Body of pancreas (tissue), 4 donors: Measurements from ENCODE around the gene TRPM5. TPM values are rescaled to one million over a fixed set of nuclear protein-coding genes. Genes with fewer than 3 reads are reported as not detected.

Source experiments
- ATAC-seq: fragments of 150-250 bp; one replicate; pipeline ENCODE4 v1.9.1; 2016
- DNase-seq, 4 donors: peaks; one replicate each; pipeline ENCODE4 v3.0.0-alpha.2; 2019
- H3K27ac ChIP-seq, 4 donors: fragments of 200-600 bp; sonication (generic); 1 replicate in 3 of 4; 2 replicates in 1 of 4; pipeline versions ENCODE4 v1.5.1 to v1.6.1; 2016 to 2019; ENCODE audit warnings: mild to moderate bottlenecking in 1 of 4, mixed read lengths in 1 of 4, moderate library complexity in 1 of 4
- H3K27me3 ChIP-seq, 2 donors: fragments of 200-600 bp; sonication (generic); one replicate each; pipeline ENCODE4 v1.6.0; 2016; ENCODE audit warnings: mild to moderate bottlenecking in 1 of 2
- H3K36me3 ChIP-seq, 2 donors: fragments of 200-600 bp; sonication (generic); replicated peaks in 1 of 2; 2 replicates each; pipeline ENCODE4 v1.5.1; 2016; ENCODE audit warnings: low read depth in 2 of 2; ENCODE audit not compliant: insufficient read depth in 1 of 2
- H3K4me1 ChIP-seq: fragments of 200-600 bp; sonication (generic); one replicate; pipeline ENCODE4 v1.6.0; 2016
- H3K4me3 ChIP-seq, 2 donors: fragments of 200-600 bp; sonication (generic); 1 replicate in 1 of 2; 2 replicates in 1 of 2; pipeline ENCODE4 v1.5.1; 2016 to 2019
- H3K9me3 ChIP-seq, 3 donors: fragments of 200-600 bp; sonication (generic); 1 replicate in 2 of 3; 2 replicates in 1 of 3; pipeline ENCODE4 v1.5.1; 2016
- POLR2A ChIP-seq, 3 donors: fragments of 450-650 bp; IDR thresholded peaks; one replicate each; pipeline ENCODE4 v1.6.1; 2016; ENCODE audit warnings: antibody characterized with exemption in 3 of 3, mild to moderate bottlenecking in 2 of 3
- WGBS, 2 donors: methylation state at CpG; one replicate each; pipeline ENCODE4 v1.1.5; 2017; 5-methylcytosine and 5-hydroxymethylcytosine counted together
- intact Hi-C: fragments of 100-400 bp; cut with DNase I; formaldehyde crosslinking; loops from one replicate; pipeline ENCODE4 v1.15.1; 2023
- total RNA-seq, 2 donors: library from RNA; depleted of rRNA; stranded (reverse); fragments of >200 nt; gene quantifications; one replicate each; pipeline ENCODE4 v1.1.0, GENCODE V29; 2016
- TF ChIP-seq, protein P1 (sequence below), 7 experiments: fragments of 450-650 bp in 4 of 7; fragments of 200-600 bp in 3 of 7; sonication (generic) in 3 of 7; IDR thresholded peaks; one replicate each; pipeline ENCODE4 v1.5.1; 2016 to 2019; ENCODE audit warnings: antibody characterized with exemption in 7 of 7

TRPM5 gene
- total RNA-seq, 2 donors from 2014 or later, result under 0.01 to 2.6 TPM

DNA sequence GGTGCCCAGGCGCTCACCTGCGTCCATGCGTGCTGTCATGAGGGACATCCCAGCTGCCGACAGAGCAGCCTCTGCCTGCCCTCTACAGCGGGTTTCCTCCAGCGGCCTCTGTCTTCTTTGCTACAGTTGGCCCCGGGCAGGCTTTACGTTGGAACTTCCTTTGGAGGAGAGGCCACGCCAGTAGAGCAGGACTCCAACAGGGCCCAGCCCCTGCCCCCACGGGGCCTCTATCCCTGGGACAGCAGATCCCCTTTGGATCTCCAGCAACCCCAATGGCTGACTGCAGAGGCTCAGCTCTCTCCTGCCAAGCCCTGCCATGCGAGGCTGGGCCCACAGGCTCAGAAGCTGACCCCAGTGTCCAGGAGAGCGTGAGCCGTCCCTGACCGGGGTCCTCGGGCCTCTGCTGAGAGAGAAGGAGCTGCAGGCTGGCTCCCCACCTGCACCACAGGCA is 12.1 kb downstream of the TRPM5 start:
- 83% methylated on average over 12 to 15 of the region's 15 CpGs for WGBS, 2 donors
- no peak for DNase-seq
- intact Hi-C loops, result no loop called here
- no peak for ATAC-seq
- TF ChIP-seq, protein P1, sequence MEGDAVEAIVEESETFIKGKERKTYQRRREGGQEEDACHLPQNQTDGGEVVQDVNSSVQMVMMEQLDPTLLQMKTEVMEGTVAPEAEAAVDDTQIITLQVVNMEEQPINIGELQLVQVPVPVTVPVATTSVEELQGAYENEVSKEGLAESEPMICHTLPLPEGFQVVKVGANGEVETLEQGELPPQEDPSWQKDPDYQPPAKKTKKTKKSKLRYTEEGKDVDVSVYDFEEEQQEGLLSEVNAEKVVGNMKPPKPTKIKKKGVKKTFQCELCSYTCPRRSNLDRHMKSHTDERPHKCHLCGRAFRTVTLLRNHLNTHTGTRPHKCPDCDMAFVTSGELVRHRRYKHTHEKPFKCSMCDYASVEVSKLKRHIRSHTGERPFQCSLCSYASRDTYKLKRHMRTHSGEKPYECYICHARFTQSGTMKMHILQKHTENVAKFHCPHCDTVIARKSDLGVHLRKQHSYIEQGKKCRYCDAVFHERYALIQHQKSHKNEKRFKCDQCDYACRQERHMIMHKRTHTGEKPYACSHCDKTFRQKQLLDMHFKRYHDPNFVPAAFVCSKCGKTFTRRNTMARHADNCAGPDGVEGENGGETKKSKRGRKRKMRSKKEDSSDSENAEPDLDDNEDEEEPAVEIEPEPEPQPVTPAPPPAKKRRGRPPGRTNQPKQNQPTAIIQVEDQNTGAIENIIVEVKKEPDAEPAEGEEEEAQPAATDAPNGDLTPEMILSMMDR (IDR thresholded peaks at IDR 0.05), result no peak
- TF ChIP-seq POLR2A (IDR thresholded peaks at IDR 0.05), result no peak
- Histone ChIP-seq H3K9me3 (no peaks in the 10 kb centered on the region), H3K27me3 (no peaks in the 10 kb centered on the region), H3K36me3 (no peaks in the 10 kb centered on the region), H3K4me1 (no peaks in the 10 kb centered on the region), H3K4me3 (no peak overlapping the region), H3K27ac (no peak overlapping the region)

DNA sequence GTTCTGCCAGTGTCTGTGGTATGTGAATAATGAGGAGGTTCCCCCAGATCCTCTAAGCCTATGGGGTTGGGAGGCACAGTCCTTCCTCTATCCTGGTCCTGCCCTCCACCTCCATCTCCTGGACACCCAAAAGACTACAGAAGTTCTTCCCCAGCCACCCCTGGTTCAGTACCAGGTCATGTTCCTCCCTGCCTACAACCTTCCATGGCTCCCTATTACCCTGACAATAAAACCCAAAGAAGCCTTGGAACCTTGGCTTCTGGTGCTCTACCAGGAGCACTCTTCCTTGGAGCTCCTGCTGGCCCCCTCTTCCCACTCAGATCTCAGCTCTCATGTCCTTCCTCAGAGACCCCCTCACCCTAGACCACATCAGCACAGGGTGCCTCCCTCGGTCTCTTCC is 12.9 kb downstream of the TRPM5 start:
- Histone ChIP-seq H3K27ac (no peak overlapping the region), H3K4me3 (no peak overlapping the region), H3K9me3 (no peaks in the 10 kb centered on the region), H3K36me3 (no peaks in the 10 kb centered on the region), H3K27me3 (no peaks in the 10 kb centered on the region), H3K4me1 (no peaks in the 10 kb centered on the region)
- ATAC-seq, result no peak
- no peak for TF ChIP-seq POLR2A (IDR thresholded peaks at IDR 0.05)
- TF ChIP-seq, protein P1 (IDR thresholded peaks at IDR 0.05), result no peak
- intact Hi-C loops, result no loop called here
- 79 to 94% methylated on average over 1 of the region's 1 CpG for WGBS, 2 donors
- no peak for DNase-seq

DNA sequence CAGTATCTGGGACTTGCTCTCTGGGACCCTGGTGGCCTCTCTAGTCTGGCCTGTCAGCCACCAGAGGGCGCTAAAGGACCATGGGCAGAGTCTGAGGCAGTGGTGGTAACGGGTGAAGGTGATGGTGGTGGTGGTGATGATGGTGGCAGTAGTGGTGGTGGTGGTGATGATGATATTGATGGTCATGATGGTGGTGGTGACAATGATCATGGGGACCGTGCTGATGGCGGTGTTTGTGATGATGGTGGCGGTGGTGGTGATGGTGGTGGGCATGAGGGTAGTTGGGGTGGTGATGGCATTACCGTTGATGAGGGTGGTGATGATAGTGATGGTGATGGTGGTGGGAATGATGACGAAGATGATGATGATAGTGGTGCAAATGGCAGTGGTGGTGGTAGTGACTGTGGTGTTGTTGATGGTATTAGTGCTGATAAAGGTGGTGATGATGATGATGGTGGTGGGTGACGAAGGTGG is 16.0 kb downstream of the TRPM5 start:
- Histone ChIP-seq H3K4me3 (no peak overlapping the region), H3K9me3 (no peaks in the 10 kb centered on the region), H3K4me1 (no peaks in the 10 kb centered on the region), H3K27ac (no peak overlapping the region), H3K27me3 (no peaks in the 10 kb centered on the region), H3K36me3 (no peaks in the 10 kb centered on the region)
- TF ChIP-seq, protein P1 (IDR thresholded peaks at IDR 0.05), result peak; percentile 90 to 100 (median 96)
- no peak for TF ChIP-seq POLR2A (IDR thresholded peaks at IDR 0.05)
- ATAC-seq (peak; percentile 77), DNase-seq (peak; percentile 86 to 89 (median 88))
- intact Hi-C loops, result loop anchor here (5.0 kb wide), 1 partner anchor 464 kb away; no protein-coding TSS in a partner anchor
- WGBS, 2 donors, result 52 to 54% methylated on average over 8 of the region's 8 CpGs

DNA sequence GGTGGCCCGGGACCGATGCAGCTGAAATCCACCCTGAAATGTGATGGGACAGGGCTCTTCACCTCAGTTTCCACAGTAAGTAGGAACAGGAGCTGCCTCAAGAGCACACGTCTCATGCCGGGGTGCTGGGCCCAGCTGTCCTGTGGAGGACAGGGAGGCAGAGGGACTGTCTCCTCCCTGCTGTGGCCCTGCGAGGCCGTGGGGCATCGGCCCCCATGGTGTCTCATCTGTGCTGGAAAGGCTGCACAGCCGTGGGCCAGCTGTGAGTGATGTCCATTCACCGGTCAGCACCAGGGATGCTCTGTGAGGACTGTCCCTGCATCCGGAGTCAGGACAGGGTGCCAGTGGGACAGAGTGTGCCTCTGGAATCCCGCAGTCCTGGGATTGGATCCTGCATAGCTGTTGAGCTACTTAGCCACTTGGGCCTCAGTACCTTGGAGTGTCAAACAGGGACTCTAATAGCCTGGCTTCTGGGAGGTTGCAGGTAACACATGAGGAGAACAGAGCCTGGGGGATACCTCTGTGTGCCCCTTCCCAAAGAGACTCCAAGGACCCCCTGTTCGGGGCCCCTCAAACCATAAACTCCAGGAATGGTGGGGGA is 16.5 kb downstream of the TRPM5 start:
- TF ChIP-seq, protein P1 (IDR thresholded peaks at IDR 0.05), result no peak
- TF ChIP-seq POLR2A (IDR thresholded peaks at IDR 0.05), result no peak
- H3K4me1 ChIP-seq, result no peaks in the 10 kb centered on the region
- peak; percentile 8 for ATAC-seq
- intact Hi-C loops, result loop anchor here (2.0 to 5.0 kb wide), 2 partner anchors 103 to 464 kb away; no protein-coding TSS in a partner anchor
- no peak overlapping the region for H3K4me3 ChIP-seq
- H3K36me3 ChIP-seq, result no peaks in the 10 kb centered on the region
- no peaks in the 10 kb centered on the region for H3K9me3 ChIP-seq
- no peak for DNase-seq
- WGBS, 2 donors, result 38 to 54% methylated on average over 7 to 10 of the region's 12 CpGs
- no peaks in the 10 kb centered on the region for H3K27me3 ChIP-seq
- H3K27ac ChIP-seq, result no peak overlapping the region
